ENCODE measurements around the gene WWOX. TPM values are rescaled to one million over a fixed set of nuclear protein-coding genes. Genes with fewer than 3 reads are reported as not detected.

Gene WWOX
- total and polyA plus RNA-seq, 2 experiments from 2014 or later = 17.0 to 39.8 TPM

GRCh38 chr16:78353640-78354275, 254.3 kb downstream of the WWOX start:
- no peaks in the 10 kb centered on the region for H3K36me3 ChIP-seq (replicated peaks; ENCODE audit: insufficient read depth, low read depth)

GRCh38 chr16:78362524-78363135, 263.2 kb downstream of the WWOX start:
- TF ChIP-seq EZH2phosphoT487 (IDR thresholded peaks at IDR 0.05; ENCODE audit: low read depth, severe bottlenecking, unreplicated experiment) (no peak), CTCF (IDR thresholded peaks at IDR 0.05; ENCODE audit: poor library complexity) (no peak), EZH2 (IDR thresholded peaks at IDR 0.05; ENCODE audit: borderline replicate concordance) (no peak)
- Histone ChIP-seq H3K4me2 (no peak overlapping the region), H3K27me3 (no peaks in the 10 kb centered on the region), H3K36me3 (replicated peaks; ENCODE audit: insufficient read depth, low read depth) (no peaks in the 10 kb centered on the region), H3K9me2 (replicated peaks; ENCODE audit: insufficient read depth) (no peaks in the 10 kb centered on the region), H4K20me1 (ENCODE audit: insufficient read depth, poor library complexity, severe bottlenecking) (no peaks in the 10 kb centered on the region), H3K27ac (no peak overlapping the region), H3K9me3 (ENCODE audit: low read depth) (no peaks in the 10 kb centered on the region), H3K4me1 (ENCODE audit: insufficient read depth) (peaks cover 10% of the 10 kb centered on the region), H3K4me3 (no peak overlapping the region), H3K79me2 (no peaks in the 10 kb centered on the region), H2AFZ (no peak overlapping the region)
- WGBS (ENCODE audit: low lambda C conversion rate, missing lambda C conversion rate) = 91% methylated on average over 6 of the region's 6 CpGs
- DNase-seq (ENCODE audit: low spot score) = no peak

More at GRCh38 chr16:78353640-78354275, 254.3 kb downstream of the WWOX start:
- Histone ChIP-seq H3K4me2 (no peak overlapping the region), H3K79me2 (no peaks in the 10 kb centered on the region), H3K9me3 (ENCODE audit: low read depth) (no peaks in the 10 kb centered on the region), H4K20me1 (ENCODE audit: insufficient read depth, poor library complexity, severe bottlenecking) (no peaks in the 10 kb centered on the region), H3K4me3 (no peak overlapping the region), H3K4me1 (ENCODE audit: insufficient read depth) (no peaks in the 10 kb centered on the region), H3K9me2 (replicated peaks; ENCODE audit: insufficient read depth) (no peaks in the 10 kb centered on the region), H3K27me3 (no peaks in the 10 kb centered on the region), H3K27ac (no peak overlapping the region), H2AFZ (no peak overlapping the region)
- no peak for TF ChIP-seq EZH2 (IDR thresholded peaks at IDR 0.05; ENCODE audit: borderline replicate concordance)
- no peak for TF ChIP-seq CTCF (IDR thresholded peaks at IDR 0.05; ENCODE audit: poor library complexity)
- no peak for TF ChIP-seq EZH2phosphoT487 (IDR thresholded peaks at IDR 0.05; ENCODE audit: low read depth, severe bottlenecking, unreplicated experiment)
- 51% methylated on average over 9 of the region's 9 CpGs for WGBS (ENCODE audit: low lambda C conversion rate, missing lambda C conversion rate)
- no peak for DNase-seq (ENCODE audit: low spot score)

- H2AFZ ChIP-seq = no peak overlapping the region
- no peaks in the 10 kb centered on the region for H3K79me2 ChIP-seq
- WGBS (ENCODE audit: low lambda C conversion rate, missing lambda C conversion rate) = 79% methylated on average over 12 of the region's 12 CpGs
- peaks cover 10% of the 10 kb centered on the region for H3K4me1 ChIP-seq (ENCODE audit: insufficient read depth)
- no peak overlapping the region for H3K27ac ChIP-seq
- no peak for TF ChIP-seq EZH2 (IDR thresholded peaks at IDR 0.05; ENCODE audit: borderline replicate concordance)
- TF ChIP-seq EZH2phosphoT487 (IDR thresholded peaks at IDR 0.05; ENCODE audit: low read depth, severe bottlenecking, unreplicated experiment) = no peak
- no peak for TF ChIP-seq CTCF (IDR thresholded peaks at IDR 0.05; ENCODE audit: poor library complexity)
- H3K36me3 ChIP-seq (replicated peaks; ENCODE audit: insufficient read depth, low read depth) = no peaks in the 10 kb centered on the region
- H4K20me1 ChIP-seq (ENCODE audit: insufficient read depth, poor library complexity, severe bottlenecking) = no peaks in the 10 kb centered on the region
- H3K4me2 ChIP-seq = no peak overlapping the region
- no peaks in the 10 kb centered on the region for H3K9me2 ChIP-seq (replicated peaks; ENCODE audit: insufficient read depth)
- no peaks in the 10 kb centered on the region for H3K27me3 ChIP-seq
- DNase-seq (ENCODE audit: low spot score) = no peak
- no peaks in the 10 kb centered on the region for H3K9me3 ChIP-seq (ENCODE audit: low read depth)
- H3K4me3 ChIP-seq = no peak overlapping the region
Measured at GRCh38 chr16:78363843-78364555, 264.5 kb downstream of the WWOX start.

All from hepatocyte (in vitro differentiated cells).